CD4-positive, CD25-positive, alpha-beta regulatory T cell (primary cell): ENCODE data around the gene NAA20. TPM values are rescaled to one million over a fixed set of nuclear protein-coding genes. Genes with fewer than 3 reads are reported as not detected.

Experiments used
- ATAC-seq, 2 donors: fragments of 150-1000 bp; cut with Tn5 transposase; one replicate each; pipeline ENCODE4 v1.10.0; 2021; ENCODE audit warnings: low read depth in 2 of 2, moderate number of reproducible peaks in 2 of 2, moderate library complexity in 1 of 2
- DNase-seq, 3 donors: peaks; one replicate each; pipeline versions ENCODE4 v3.0.0 to v3.0.0-alpha.2; 2012 to 2022; ENCODE audit warnings: mixed read lengths in 1 of 3
- H3K27ac ChIP-seq: one replicate; pipeline ENCODE4 v1.7.0; 2013; ENCODE audit warnings: mild to moderate bottlenecking, low read length; ENCODE audit not compliant: insufficient read depth, poor library complexity, severe bottlenecking
- H3K27me3 ChIP-seq: one replicate; pipeline ENCODE4 v1.7.0; 2013; ENCODE audit warnings: low read length; ENCODE audit not compliant: control insufficient read depth, insufficient read depth
- H3K36me3 ChIP-seq: one replicate; pipeline ENCODE4 v1.7.0; 2013; ENCODE audit warnings: mild to moderate bottlenecking, low read length, moderate library complexity; ENCODE audit not compliant: control insufficient read depth, insufficient read depth
- H3K4me1 ChIP-seq: 2 replicates; pipeline ENCODE4 v1.7.0; 2013; ENCODE audit warnings: mild to moderate bottlenecking, low read length; ENCODE audit not compliant: insufficient read depth, control insufficient read depth, poor library complexity, severe bottlenecking
- H3K4me3 ChIP-seq: one replicate; pipeline ENCODE4 v1.7.0; 2013; ENCODE audit warnings: low read depth, mild to moderate bottlenecking, low read length, moderate library complexity
- H3K9me3 ChIP-seq, 2 experiments: 1 replicate in 1 of 2; 2 replicates in 1 of 2; pipeline ENCODE4 v1.7.0; 2013; ENCODE audit warnings: low read length in 2 of 2, mild to moderate bottlenecking in 1 of 2, moderate library complexity in 1 of 2; ENCODE audit not compliant: control insufficient read depth in 2 of 2
- H3K27ac Mint-ChIP-seq, 3 donors: one replicate each; pipeline ENCODE4 v1.8.0; 2020 to 2022; ENCODE audit warnings: mild to moderate bottlenecking in 3 of 3, mixed read lengths in 3 of 3, moderate library complexity in 2 of 3
- H3K27me3 Mint-ChIP-seq: one replicate; pipeline ENCODE4 v1.8.0; 2022; ENCODE audit warnings: mild to moderate bottlenecking, mixed read lengths
- H3K36me3 Mint-ChIP-seq: one replicate; pipeline ENCODE4 v1.8.0; 2020; ENCODE audit warnings: mixed read lengths
- H3K4me1 Mint-ChIP-seq, 4 donors: one replicate each; pipeline ENCODE4 v1.8.0; 2020 to 2022; ENCODE audit warnings: mixed read lengths in 4 of 4, mild to moderate bottlenecking in 1 of 4
- H3K4me3 Mint-ChIP-seq, 4 donors: one replicate each; pipeline ENCODE4 v1.8.0; 2020 to 2022; ENCODE audit warnings: mild to moderate bottlenecking in 4 of 4, mixed read lengths in 4 of 4, moderate library complexity in 3 of 4
- H3K9me3 Mint-ChIP-seq, 7 donors: one replicate each; pipeline ENCODE4 v1.8.0; 2020 to 2022; ENCODE audit warnings: mixed read lengths in 7 of 7, mild to moderate bottlenecking in 3 of 7, moderate library complexity in 2 of 7
- polyA plus RNA-seq, 4 donors: library from polyadenylated mRNA; unstranded; fragments of 300-500 nt; fragmentation: Illumina TruSeq; gene quantifications; one replicate each; pipeline ENCODE4 v1.2.3, GENCODE V29; 2021
- total RNA-seq: library from RNA; stranded (reverse); gene quantifications from one replicate; pipeline ENCODE4 v1.2.3, GENCODE V29; 2022

NAA20 gene
- total and polyA plus RNA-seq, 5 donors from 2014 or later: 19.6 to 77.4 (median 69.9) TPM

GRCh38 chr20:20073801-20074371, 56.7 kb downstream of the NAA20 start:
- no peaks in the 10 kb centered on the region for H3K4me1 Mint-ChIP-seq

GRCh38 chr20:20075032-20075431, 57.9 kb downstream of the NAA20 start:
- Histone ChIP-seq H3K27ac (no peak overlapping the region), H3K4me1 (no peaks in the 10 kb centered on the region), H3K27me3 (peaks cover 12% of the 10 kb centered on the region), H3K36me3 (no peaks in the 10 kb centered on the region), H3K9me3 (no peaks in the 10 kb centered on the region), H3K4me3 (no peak overlapping the region)
- H3K4me3 Mint-ChIP-seq: no peak overlapping the region
- DNase-seq: no peak
- no peak for ATAC-seq
- no peaks in the 10 kb centered on the region for H3K4me1 Mint-ChIP-seq
- H3K9me3 Mint-ChIP-seq: no peaks in the 10 kb centered on the region
- no peaks in the 10 kb centered on the region for H3K36me3 Mint-ChIP-seq
- peaks cover 4% of the 10 kb centered on the region for H3K27me3 Mint-ChIP-seq
- H3K27ac Mint-ChIP-seq: no peak overlapping the region

More at GRCh38 chr20:20073801-20074371, 56.7 kb downstream of the NAA20 start:
- ATAC-seq: no peak
- no peak overlapping the region for H3K27ac ChIP-seq
- H3K4me1 ChIP-seq: no peaks in the 10 kb centered on the region
- Mint-ChIP-seq H3K4me3 (no peak overlapping the region), H3K9me3 (no peaks in the 10 kb centered on the region), H3K36me3 (no peaks in the 10 kb centered on the region), H3K27ac (no peak overlapping the region), H3K27me3 (no peaks in the 10 kb centered on the region)
- no peak for DNase-seq
- no peaks in the 10 kb centered on the region for H3K9me3 ChIP-seq
- no peak overlapping the region for H3K4me3 ChIP-seq
- peaks cover 6% of the 10 kb centered on the region for H3K27me3 ChIP-seq
- no peaks in the 10 kb centered on the region for H3K36me3 ChIP-seq

- Histone ChIP-seq H3K36me3 (no peaks in the 10 kb centered on the region), H3K27ac (no peak overlapping the region), H3K9me3 (no peaks in the 10 kb centered on the region), H3K4me1 (no peaks in the 10 kb centered on the region), H3K27me3 (peaks cover 12% of the 10 kb centered on the region), H3K4me3 (no peak overlapping the region)
- ATAC-seq (no peak), DNase-seq (no peak)
- Mint-ChIP-seq H3K4me3 (no peak overlapping the region), H3K27me3 (peaks cover 4% of the 10 kb centered on the region), H3K9me3 (no peaks in the 10 kb centered on the region), H3K27ac (no peak overlapping the region), H3K4me1 (no peaks in the 10 kb centered on the region), H3K36me3 (no peaks in the 10 kb centered on the region)
Observed at GRCh38 chr20:20076297-20077065, 59.3 kb downstream of the NAA20 start.

GRCh38 chr20:20078041-20078440, 60.9 kb downstream of the NAA20 start:
- Mint-ChIP-seq H3K27me3 (peaks cover 4% of the 10 kb centered on the region), H3K27ac (no peak overlapping the region)

GRCh38 chr20:20079102-20079784, 62.1 kb downstream of the NAA20 start:
- ATAC-seq (no peak), DNase-seq (no peak)
- Mint-ChIP-seq H3K4me3 (no peak overlapping the region), H3K4me1 (peaks cover 0 to 6% (median 4%) of the 10 kb centered on the region in 4 donors), H3K36me3 (no peaks in the 10 kb centered on the region), H3K9me3 (no peaks in the 10 kb centered on the region), H3K27ac (peak overlapping the region in 1 of 3 donors; percentile 67), H3K27me3 (peaks cover 4% of the 10 kb centered on the region)
- H3K27ac ChIP-seq: no peak overlapping the region
- peaks cover 12% of the 10 kb centered on the region for H3K27me3 ChIP-seq
- H3K4me3 ChIP-seq: no peak overlapping the region
- H3K9me3 ChIP-seq: no peaks in the 10 kb centered on the region
- H3K4me1 ChIP-seq: no peaks in the 10 kb centered on the region
- no peaks in the 10 kb centered on the region for H3K36me3 ChIP-seq

More at GRCh38 chr20:20078041-20078440, 60.9 kb downstream of the NAA20 start:
- no peak overlapping the region for H3K27ac ChIP-seq
- no peaks in the 10 kb centered on the region for H3K4me1 ChIP-seq
- Mint-ChIP-seq H3K36me3 (no peaks in the 10 kb centered on the region), H3K9me3 (no peaks in the 10 kb centered on the region), H3K4me1 (no peaks in the 10 kb centered on the region), H3K4me3 (no peak overlapping the region)
- H3K36me3 ChIP-seq: no peaks in the 10 kb centered on the region
- ATAC-seq (no peak), DNase-seq (no peak)
- H3K27me3 ChIP-seq: peaks cover 12% of the 10 kb centered on the region
- no peaks in the 10 kb centered on the region for H3K9me3 ChIP-seq
- H3K4me3 ChIP-seq: no peak overlapping the region

Other genes starting within 250 kb of the NAA20 start
- 16.7 TPM for gene CRNKL1, start 35.1 kb downstream of the NAA20 start, total RNA-seq
- 10 to 100 TPM; 10.4 to 17.9 (median 11.3) TPM for gene CRNKL1, start 35.1 kb downstream of the NAA20 start, polyA plus RNA-seq
- not detected for gene CFAP61, start 35.2 kb downstream of the NAA20 start, total RNA-seq
- gene CFAP61, start 35.2 kb downstream of the NAA20 start, polyA plus RNA-seq: not detected